ENCODE results near the gene S1PR3.

Gene S1PR3

DNA sequence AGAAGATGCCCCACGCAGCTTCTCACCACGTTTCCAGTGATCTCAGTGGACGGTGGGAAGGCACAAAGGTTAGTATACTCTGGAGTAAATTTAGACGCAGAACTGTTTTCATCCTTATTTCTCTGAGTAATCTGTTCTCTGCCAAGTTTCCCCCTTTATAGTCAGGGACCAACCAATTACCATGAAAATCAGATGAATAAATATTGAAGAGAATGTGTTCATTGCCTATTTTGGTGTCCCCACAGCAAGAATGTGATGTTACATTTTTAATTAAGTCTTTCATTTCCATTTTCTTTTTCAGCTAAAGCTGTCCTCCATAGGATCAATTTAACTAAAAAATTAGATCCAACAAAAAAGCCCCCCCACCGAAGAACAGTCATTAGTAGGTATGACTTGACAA lies 41.4 kb downstream of the S1PR3 start:
- TF ChIP-seq POLR2A (IDR thresholded peaks at IDR 0.05; ENCODE audit: low read length) (no peak), GATA1 (IDR thresholded peaks at IDR 0.05; ENCODE audit: low read depth, low read length) (no peak)
- no peak for DNase-seq

DNA sequence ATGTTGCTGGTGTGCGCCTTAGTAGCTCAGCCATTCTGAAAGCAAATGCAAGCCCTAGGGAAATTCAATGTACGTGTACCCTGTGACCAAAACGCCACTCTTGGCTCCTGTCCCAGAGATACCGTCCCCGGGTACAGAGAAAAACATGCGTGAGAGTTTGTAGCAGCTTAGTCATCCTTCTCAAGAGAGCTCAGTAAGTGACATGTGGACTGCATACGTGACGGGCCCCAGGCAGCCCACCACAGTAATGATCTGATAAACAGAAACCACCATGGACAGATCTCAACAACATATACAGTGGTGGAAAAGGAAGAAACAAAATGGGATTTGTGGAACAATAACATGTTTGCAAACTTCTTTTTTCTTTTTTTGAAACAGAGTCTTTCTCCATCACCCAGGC lies 45.1 kb downstream of the S1PR3 start:
- DNase-seq, result peak in 1 of 2 experiments; percentile 9
- TF ChIP-seq POLR2A (IDR thresholded peaks at IDR 0.05; ENCODE audit: low read length) (no peak), GATA1 (IDR thresholded peaks at IDR 0.05; ENCODE audit: low read depth, low read length) (no peak)

DNA sequence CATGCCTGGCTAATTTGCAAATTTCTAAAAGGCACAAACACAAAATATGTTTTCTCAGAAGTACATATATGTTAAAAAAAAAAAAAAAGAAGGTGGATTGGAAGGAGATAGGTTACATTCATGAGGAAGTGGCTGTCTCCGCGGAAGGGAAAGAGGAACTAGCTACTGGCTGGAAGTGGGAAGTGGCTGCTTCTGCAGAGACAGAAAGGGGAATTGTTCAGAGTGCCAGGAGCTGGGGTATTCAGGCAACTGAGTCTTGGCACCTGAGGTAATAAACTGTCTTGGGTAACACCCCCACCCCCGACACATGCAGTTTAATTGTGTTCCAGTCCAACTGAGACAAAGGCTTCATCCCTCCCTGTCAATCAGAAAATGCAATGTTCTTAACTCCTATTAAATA lies 45.6 kb downstream of the S1PR3 start:
- no peak for DNase-seq
- TF ChIP-seq POLR2A (IDR thresholded peaks at IDR 0.05; ENCODE audit: low read length) (no peak), GATA1 (IDR thresholded peaks at IDR 0.05; ENCODE audit: low read depth, low read length) (no peak)

DNA sequence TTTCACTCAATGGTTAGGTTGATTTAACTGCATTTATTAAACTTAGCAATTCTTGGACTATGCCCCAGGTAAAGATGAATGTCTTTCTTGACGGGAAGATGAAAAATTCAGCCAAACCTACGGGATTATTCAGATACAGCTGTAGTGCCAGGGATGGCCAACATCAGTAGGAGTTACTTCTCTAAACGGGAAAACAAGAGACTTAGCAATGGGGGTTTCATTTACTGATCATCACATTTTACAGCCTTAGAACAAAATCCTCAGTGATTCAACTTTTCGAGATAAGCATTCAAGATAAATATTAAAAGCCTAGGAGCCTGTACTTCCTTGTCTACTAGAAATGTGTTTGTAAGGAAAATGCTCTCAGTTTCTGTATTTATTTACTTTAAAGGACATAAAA lies 46.1 kb downstream of the S1PR3 start:
- no peak for DNase-seq
- no peak for TF ChIP-seq POLR2A (IDR thresholded peaks at IDR 0.05; ENCODE audit: low read length)
- TF ChIP-seq GATA1 (IDR thresholded peaks at IDR 0.05; ENCODE audit: low read depth, low read length), result no peak

DNA sequence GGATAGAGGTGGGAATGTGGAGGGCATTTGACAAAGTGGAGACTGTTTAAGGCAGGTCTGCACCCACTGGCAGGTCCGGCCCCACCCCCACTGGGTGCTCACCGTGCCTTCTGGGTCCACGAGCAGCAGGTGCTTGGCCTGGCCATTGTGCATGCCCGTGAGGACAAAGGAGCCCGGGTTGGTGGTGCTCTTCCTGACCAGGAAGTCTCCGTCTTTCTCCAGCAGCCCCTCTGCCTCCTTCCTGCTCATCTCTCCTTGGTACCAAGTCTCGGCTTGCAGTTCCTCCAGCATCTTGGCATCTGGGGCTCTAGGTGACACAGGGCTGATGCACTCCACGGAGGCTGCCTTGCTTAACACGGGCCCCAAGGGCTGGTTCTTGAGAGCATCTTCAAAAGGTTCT lies 46.6 kb downstream of the S1PR3 start:
- no peak for DNase-seq
- TF ChIP-seq POLR2A (IDR thresholded peaks at IDR 0.05; ENCODE audit: low read length) (no peak), GATA1 (IDR thresholded peaks at IDR 0.05; ENCODE audit: low read depth, low read length) (no peak)

DNA sequence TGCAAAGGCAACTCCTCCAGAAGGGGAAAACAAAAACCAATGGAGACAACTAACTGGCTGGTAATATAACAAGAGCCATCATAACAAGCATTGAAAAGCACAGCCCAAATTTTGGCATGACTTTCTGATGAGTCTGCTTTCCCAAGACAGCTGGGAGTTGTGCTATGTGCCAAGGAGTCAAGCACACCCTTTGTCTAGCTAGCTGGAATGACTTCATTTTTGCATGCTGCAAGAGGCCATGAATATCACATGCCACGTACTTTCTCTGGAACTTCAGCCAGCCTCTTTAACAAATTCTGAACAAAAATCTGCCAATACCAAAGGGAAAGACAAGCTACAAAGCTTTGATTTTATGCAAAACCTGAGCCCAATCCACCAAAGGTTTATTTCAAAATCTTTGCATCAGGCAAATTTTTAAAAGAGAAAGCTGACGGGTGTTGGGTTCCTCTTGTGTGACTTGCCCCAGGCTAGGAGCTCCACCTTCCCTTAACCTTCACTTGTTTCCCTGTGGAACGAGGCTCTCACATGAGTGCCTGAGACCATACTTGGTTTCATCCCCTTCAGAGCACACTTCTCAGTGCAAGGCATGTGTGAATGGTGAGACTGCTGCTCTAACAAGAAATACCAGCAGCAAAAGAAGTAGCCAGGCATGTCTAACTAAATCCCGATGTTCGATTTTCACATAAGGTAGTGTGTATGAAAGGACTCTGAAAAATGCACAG lies 47.3 kb downstream of the S1PR3 start:
- DNase-seq, result no peak
- TF ChIP-seq POLR2A (IDR thresholded peaks at IDR 0.05; ENCODE audit: low read length), result no peak
- no peak for TF ChIP-seq GATA1 (IDR thresholded peaks at IDR 0.05; ENCODE audit: low read depth, low read length)

DNA sequence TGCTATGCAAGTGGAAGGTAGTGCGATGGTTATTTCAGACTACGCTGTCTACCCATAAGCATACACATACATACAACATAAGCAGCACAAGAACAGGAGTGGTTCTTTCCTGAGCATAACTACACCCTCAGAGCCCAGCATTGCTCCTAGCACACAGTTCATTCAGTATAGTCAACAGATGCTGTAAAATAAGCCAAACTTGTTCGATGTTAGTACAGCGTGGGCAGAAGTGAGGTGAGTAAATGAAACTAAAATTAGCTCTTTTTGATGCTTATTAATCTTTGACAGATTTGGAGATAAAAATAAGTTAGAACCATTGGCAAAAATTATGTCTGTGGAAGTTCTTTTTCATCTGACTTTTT lies 47.8 kb downstream of the S1PR3 start:
- DNase-seq, result no peak
- TF ChIP-seq GATA1 (IDR thresholded peaks at IDR 0.05; ENCODE audit: low read depth, low read length), result no peak
- TF ChIP-seq POLR2A (IDR thresholded peaks at IDR 0.05; ENCODE audit: low read length), result no peak

DNA sequence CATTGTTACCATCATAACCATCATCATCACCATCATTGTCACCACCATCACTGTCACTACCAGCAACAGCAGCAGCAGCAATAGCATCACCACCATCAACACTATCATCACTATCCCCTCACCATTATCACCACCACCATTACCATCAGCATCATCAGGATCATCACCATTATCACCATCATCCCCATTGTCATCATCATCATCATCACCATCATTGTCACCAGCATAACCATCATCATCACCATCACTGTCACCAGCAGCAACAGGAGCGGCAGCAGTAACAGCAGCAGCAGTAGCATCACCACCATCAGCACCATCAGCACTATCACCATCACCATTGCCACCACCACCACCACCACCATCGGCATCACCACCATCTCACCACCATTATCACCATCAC lies 48.4 kb downstream of the S1PR3 start:
- TF ChIP-seq POLR2A (IDR thresholded peaks at IDR 0.05; ENCODE audit: low read length), result no peak
- no peak for DNase-seq

DNA sequence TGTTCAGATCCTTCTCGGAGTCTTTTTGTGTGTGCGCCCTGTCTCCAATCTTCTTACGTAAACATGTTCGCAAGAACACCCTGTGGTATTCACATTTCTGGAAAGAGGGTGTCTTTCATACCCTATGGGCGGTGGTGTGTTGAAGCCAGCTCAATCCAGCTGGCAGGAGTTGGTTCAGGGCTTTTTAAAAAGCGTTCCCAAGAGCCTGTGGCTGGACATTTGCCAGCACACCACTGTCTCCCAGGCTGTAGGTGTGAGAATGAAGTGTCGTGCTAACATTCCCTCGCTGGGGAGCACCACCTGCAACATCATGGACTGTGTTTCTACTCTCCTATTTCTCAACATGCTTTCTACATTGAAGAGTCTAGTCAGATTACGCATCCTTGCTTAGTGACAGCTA lies 51.7 kb downstream of the S1PR3 start:
- no peak for TF ChIP-seq GATA1 (IDR thresholded peaks at IDR 0.05; ENCODE audit: low read depth, low read length)
- TF ChIP-seq POLR2A (IDR thresholded peaks at IDR 0.05; ENCODE audit: low read length), result no peak
- DNase-seq, result no peak

DNA sequence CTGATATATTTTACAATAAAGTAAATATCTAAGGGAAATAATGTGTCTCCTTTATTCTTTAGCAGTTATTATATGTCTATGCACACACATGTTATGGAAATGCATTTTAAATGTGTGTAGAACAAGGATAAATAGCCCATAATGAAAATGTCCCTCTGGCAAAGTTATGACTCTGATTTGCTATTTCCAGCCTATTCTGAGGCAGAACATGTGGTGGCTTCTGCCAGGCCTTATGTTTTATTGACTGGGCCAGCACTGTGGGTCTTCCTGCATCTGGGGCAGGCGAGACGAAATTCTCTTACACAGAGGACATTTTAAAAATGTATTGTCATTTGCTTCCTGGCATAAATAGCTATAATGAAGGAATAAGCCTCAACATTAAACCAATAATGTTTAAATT lies 52.8 kb downstream of the S1PR3 start:
- no peak for DNase-seq
- TF ChIP-seq GATA1 (IDR thresholded peaks at IDR 0.05; ENCODE audit: low read depth, low read length), result no peak
- TF ChIP-seq POLR2A (IDR thresholded peaks at IDR 0.05; ENCODE audit: low read length), result no peak

DNA sequence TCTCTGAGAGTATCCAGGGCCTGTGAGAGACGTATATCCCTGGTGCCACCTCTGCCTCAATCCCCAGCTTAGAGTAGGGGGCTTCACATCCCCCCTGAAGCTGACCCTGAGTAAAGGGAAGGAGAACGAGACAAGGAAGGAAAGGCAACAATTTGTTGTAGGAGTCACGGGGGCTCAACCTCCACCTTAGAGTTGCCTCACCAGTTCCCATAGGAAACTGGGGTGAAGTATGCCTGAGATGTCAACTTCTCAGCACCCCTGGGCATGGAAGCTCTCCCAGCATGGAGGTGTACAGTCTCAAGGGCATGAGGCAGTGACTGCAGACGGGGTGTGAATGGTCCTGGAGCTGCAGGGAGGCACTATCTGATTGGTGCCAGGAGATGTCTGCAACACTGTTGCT lies 53.6 kb downstream of the S1PR3 start:
- DNase-seq, result no peak
- TF ChIP-seq POLR2A (IDR thresholded peaks at IDR 0.05; ENCODE audit: low read length), result no peak
- no peak for TF ChIP-seq GATA1 (IDR thresholded peaks at IDR 0.05; ENCODE audit: low read depth, low read length)

DNA sequence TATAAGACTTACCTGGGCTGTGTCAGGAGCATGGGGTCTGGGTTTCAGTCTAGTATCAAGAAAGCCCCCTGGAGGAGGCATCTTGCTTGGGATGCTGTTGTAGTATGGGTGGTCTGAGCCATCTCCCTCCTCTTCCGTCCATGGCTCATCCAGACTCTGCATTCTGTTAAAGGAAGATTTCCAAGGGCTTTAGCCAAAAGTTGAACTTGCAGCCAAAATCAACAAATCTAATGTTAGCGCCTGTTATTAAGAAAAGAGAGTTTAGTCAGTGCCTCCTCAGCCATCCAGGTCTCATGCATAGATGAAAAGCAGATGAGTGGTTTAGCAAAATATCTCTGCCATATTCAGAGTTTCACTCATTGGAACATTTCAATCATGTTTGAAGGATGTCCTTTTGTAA lies 55.6 kb downstream of the S1PR3 start:
- TF ChIP-seq GATA1 (IDR thresholded peaks at IDR 0.05; ENCODE audit: low read depth, low read length) (no peak), POLR2A (IDR thresholded peaks at IDR 0.05; ENCODE audit: low read length) (no peak)
- no peak for DNase-seq

DNA sequence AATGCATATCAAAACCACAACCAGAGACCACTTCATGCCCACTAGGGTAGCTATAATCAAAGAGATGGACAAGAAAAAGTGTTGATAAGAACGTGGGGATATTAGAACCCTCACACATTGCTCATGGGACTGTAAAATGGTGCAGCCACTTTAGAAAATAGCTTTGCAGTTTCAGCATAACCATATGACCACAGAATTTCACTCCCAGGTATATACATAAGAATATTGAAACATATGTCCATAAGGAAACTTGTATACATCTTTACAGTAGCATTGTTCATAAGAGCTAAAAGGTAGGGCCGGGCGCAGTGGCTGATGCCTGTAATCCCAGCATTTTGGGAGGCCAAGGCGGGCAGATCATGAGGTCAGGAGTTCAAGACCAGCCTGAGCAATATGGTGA lies 56.4 kb downstream of the S1PR3 start:
- TF ChIP-seq GATA1 (IDR thresholded peaks at IDR 0.05; ENCODE audit: low read depth, low read length) (no peak), POLR2A (IDR thresholded peaks at IDR 0.05; ENCODE audit: low read length) (no peak)
- DNase-seq, result no peak

DNA sequence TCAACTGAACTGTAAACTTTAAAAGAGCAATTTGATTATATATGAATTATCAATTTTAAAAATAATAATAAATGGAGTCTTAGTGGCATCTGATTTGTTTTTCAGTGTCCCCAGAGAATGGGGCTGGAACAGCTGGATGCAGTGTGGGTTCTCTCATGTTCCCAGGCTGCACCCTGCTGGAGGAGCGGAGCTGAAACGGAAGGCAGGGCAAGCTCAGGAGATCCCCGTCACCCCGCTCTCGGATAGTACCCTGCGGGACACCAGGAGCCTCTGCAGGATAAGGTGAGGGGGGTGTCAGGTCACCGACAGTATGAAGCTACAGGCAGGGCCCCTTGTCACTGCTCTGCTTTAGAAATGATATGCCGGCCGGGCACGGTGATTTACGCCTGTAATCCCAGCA lies 57.3 kb downstream of the S1PR3 start:
- no peak for DNase-seq
- TF ChIP-seq GATA1 (IDR thresholded peaks at IDR 0.05; ENCODE audit: low read depth, low read length) (no peak), POLR2A (IDR thresholded peaks at IDR 0.05; ENCODE audit: low read length) (no peak)

DNA sequence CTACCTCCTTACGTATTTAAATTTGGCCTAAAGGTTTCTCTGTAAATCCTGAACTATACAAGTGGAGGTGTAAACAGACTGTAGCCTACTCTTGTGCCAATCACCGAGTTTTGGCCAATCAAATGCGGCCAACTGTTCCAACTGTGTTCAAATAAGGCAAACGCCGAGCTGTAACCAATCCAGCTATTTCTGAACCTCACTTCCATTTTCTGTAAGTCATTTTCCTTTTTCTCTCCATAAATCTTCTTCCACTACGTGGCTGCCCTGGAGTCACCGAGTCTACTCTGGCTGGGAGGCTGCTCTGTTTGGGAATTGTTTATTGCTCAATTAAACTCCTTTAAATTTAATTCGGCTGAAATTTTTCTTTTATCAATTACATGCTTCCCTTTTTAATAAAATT lies 58.4 kb downstream of the S1PR3 start:
- TF ChIP-seq POLR2A (IDR thresholded peaks at IDR 0.05; ENCODE audit: low read length), result no peak
- TF ChIP-seq GATA1 (IDR thresholded peaks at IDR 0.05; ENCODE audit: low read depth, low read length), result no peak
- no peak for DNase-seq

Data from erythroblast (primary cell).